Skeletal muscle cell (primary cell): ENCODE data around the gene CHRM4.
A peak's percentile ranks its signal among the peaks of the same experiment; 100 is the strongest.

Experiments
- DNase-seq: peaks from one replicate; pipeline ENCODE4 v3.0.0-alpha.2; 2010; ENCODE audit warnings: low read depth
- H3K4me3 ChIP-seq: 2 replicates; pipeline ENCODE4 v1.5.1; 2011; ENCODE audit warnings: low read depth, mild to moderate bottlenecking, control low read depth, low read length, moderate library complexity

Gene CHRM4

DNA sequence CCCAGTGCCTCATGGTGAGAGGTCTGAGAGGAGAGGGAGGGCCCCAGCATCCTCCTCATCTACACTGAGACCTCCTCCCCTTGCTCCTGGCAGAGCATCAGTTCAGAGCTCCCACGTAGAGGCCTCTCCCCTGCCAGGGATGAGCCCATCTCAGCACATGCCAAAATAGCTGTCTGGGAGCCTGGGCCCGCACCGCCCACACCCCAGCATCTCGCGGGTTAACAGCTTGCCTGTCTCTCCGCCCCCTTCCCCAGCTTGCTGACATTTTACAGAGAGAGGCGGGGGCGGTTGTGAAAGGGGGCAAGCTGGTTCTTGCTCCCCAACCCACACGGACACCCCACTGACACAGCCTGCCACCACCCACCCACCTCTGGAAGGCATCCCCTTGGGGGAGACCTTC lies 37.9 kb downstream of the CHRM4 start:
- H3K4me3 ChIP-seq = no peak overlapping the region
- no peak for DNase-seq

DNA sequence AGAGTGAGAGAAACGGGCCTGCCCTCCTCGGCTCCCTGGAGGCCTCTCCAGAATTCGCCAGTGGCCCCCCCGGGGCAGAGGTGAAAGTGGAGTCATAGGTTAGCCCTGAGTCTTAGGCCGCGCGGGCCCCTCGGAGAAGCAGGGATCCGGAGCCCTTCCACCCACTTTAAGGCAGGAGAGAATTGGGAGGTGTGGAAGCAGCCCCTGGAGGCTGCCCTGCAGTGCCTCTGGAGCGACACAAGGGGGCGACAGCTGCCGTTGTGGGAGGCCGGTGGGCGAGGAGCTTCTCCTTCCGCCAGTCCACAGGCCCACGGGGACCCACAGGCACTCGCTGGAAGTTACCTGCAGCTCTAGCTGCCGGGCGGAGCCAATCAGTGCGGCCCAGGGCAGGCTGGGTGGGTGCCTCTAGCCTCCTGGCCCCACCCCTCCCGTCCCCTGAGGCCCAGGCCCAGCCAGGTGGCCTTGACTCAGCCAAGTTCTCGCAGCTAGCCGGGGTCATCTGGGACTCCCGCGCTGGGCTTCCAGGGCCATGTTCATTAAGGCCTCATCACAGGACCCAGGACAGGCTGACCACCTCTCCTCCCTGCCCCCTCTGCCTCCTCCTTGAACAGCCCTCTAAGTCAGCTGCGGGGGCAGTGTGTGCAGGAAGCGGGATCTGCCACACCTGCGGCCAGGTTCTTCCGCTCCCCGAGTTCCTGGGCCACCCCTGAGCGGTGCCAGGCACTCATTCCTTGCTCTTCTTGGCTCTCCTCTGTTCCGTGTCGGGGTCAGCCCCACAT lies 39.3 kb downstream of the CHRM4 start:
- no peak for DNase-seq
- peak overlapping the region; percentile 26 for H3K4me3 ChIP-seq

DNA sequence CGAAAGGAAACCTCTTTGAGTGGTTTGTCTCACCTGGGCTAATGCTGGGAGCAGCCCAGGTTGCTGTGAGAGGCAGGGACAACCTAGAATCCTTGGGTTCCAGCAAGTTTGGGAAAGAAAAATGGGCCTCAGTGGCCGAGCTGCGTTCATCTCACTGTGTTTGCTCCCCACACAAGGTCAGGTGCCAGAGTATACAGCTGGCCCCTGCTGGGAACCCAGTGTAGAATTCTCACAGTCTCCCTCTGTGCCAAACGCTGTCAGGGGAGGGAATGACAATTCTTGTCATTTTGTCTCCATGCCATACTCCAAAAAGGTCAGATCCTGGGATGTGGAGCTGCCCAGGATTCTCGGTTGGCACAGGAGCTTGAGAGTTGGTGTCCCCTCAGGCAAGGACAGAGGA lies 40.0 kb downstream of the CHRM4 start:
- no peak overlapping the region for H3K4me3 ChIP-seq
- DNase-seq = no peak

DNA sequence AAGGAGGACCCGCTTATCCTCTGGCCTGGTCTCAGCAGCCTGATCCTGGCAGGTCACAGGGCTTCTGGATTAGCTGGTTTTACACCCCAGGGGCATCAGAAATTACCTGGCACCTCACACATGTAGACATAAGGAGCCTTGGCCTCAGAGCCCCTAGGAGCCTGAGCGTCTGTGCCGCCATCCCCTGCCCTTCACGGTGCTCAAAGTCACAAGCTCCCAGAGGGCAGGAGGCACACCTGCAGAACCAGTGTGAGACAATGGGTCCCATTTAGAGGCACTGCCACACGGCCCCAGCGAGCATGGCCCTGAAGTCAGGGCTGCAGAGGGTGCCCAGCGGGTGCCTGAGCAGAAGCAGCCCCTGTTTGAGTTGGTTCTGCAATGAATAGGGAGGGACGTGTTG lies 40.4 kb downstream of the CHRM4 start:
- H3K4me3 ChIP-seq = no peak overlapping the region

DNA sequence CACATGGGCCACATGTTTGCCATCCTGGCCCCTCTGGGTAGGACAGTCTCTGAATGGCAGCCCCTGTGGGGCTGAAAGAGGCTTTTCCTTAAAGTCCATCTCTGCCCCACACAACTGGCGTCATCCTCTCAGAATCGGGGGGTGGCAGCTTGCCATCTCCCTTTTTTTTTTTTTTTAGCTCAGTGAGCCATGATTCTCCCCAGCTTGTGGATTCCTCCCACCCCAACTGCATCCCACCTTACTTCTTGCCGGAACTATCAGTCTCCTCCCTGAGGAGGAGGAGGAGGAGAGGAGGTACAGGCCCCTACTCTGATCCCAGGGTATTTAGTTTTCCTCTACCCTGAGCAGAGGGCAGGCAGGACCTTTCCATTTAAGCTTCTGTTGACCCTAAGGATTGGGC lies 40.9 kb downstream of the CHRM4 start:
- no peak for DNase-seq
- no peak overlapping the region for H3K4me3 ChIP-seq

More for the DNA sequence above, 40.4 kb downstream of the CHRM4 start:
- no peak for DNase-seq

DNA sequence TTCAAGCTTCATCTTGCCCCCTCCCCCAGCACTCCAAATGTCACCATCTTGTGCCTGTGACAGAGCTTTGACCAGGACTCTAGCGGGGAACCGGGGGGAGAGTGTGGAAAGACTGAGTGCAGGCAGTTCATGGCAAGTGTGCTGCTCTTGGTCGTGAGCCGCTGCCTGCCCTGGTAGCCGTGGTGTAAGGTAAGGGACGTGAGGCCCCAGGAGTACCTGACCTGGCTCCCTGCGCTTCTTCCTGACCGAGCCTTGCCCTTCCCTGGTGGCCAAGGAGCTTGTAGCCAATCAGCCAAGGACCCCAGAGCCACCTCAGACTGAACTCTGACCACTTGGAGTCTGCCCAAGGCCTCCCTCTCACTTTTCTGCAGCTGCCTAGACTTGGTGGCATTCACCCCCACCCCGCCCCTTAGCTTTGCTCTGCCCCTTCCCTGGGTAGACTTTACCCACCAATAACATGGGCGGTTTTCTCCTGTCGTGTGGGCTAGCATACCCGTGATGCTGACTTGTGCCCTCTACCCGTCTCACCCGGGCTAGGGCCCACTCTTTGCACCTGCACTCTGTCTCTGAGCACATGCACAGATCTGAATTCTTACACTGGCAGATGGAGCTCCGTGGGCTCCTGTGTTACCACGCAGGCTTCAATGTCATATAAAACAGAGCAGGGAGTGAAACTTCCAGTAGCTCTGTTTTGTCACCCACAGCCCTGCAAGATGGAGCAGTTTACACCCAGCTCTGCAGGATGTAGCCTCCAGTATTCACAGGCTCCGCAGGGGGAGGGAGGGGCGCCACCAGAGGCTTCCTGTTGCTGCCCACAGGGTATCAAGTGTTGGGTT lies 42.8 kb downstream of the CHRM4 start:
- DNase-seq = no peak
- peak overlapping the region; percentile 75 for H3K4me3 ChIP-seq

DNA sequence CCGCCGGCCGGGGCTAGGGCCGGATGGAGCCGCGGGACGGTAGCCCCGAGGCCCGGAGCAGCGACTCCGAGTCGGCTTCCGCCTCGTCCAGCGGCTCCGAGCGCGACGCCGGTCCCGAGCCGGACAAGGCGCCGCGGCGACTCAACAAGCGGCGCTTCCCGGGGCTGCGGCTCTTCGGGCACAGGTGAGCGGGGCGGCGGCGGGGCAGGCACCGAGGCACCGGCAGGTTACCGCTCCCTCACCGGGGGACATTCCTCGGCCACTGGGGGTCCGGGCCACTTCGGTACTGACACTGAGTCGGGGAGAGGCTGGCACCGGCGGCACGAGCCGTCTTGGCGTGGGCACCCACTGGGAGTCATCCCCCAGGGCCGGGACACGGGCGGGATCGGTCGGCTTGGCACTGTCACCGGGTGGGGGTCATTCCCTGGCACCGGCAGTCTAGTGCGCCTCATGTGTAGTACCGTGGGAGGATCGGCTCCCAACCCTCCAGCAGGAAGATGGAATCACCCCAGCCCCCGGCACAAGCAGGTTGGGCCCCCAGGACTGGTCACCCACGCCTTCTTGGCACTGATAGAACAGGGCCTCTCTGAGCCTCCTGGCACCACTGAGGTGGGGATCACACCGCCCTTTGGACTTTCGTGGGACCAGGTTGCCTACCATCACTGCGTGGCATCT lies 43.8 kb downstream of the CHRM4 start:
- no peak for DNase-seq

DNA sequence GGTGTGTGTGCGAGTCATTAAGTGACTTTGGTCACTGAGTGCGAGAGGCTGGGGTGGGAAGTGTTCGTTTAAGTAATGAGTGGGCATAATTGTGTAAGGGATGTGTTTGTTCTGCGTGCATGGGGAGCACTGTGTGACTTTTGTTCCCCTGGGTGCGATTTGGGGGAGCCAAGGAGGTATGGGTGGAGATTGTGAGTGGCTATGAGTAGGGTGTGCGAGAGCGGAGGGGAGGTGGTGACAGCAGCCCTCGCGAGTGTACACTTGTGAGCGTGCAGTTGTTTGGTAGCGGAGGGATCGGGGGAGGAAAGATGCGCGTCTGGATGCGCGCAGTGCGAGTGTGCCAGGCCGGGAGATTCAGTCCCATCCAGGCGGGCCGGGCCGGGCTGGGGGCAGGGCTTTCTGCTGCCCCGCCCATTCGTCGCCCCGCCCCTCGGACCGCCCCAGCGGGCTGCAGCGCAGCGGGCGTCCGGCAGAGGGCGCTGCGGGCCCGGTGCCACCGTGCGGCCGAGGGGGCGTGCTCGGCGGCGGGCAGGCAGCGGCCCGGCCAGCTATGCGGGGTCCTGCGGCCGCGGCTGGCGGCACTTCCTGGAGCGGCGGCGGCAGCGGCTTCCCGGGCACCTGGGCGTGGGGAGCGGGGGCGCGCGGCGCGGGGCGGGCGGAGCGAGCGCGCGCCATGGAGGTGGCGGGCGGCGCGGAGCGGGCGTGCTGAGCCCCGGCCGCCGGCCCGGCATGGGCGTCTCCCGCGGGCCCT lies 44.5 kb downstream of the CHRM4 start, which contains the start of gene DGKZ:
TSS of gene DGKZ (plus strand) at position 578 of the 751 bp plus-strand sequence. CDS start 197 bp downstream, outside the sequence.
- no peak for DNase-seq
- peak within 1 kb of the TSS; percentile 75 for H3K4me3 ChIP-seq

More for the DNA sequence above, 43.8 kb downstream of the CHRM4 start:
- H3K4me3 ChIP-seq = peak overlapping the region; percentile 75

DNA sequence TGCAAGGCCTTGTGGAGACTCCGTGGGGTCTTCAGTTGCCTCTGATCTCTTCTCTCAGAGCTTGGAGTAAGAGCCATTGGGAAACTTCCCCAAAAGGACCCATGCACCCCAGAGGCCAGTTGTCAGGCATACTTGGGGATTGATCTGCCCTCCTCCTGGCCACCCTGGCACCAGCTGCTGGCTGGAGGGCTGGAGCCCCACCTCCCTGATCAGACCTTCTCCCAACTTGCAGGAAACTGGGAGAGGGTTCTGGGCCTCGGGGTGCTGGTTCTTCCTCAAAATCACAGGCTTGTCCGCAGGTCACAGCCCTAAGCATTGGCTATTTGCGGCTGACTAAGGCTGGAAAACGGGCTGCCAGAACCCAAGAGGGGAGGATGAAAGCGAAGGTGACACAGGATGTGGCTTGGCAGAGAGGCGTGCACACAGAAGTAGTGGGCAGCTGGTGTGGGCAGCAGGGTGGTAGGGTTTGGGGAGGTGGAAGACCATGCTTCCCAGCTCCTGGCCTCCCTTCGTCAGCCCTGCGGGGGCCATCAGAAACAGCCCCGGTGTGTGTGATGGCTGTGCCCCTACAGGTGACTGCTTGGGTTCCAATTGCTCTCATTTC lies 45.6 kb downstream of the CHRM4 start:
- no peak overlapping the region for H3K4me3 ChIP-seq
- DNase-seq = no peak

DNA sequence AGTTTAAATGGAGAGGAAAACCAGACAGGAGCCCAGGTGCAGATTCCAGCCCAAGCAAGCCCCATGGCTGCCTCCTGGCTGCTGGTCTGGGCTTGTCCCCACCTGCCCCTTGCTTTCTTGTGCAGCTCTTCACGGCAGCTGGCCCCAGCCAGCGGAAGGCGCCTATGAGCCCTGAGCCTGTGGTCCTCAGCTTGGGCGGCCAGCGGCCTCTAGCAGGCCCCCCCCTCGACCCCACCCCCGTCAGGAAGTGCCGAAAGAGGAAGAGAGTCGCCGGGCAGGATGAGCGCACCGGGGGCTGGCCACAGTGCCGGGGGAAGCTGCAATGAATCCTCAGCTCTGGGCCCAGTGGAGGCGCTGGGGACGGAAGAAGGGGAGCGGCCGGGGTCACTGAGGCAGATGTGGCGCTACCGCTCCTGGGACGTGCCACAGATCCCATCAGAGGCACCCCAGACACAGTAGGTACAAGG lies 46.4 kb downstream of the CHRM4 start:
- DNase-seq = no peak
- peak overlapping the region; percentile 29 for H3K4me3 ChIP-seq

DNA sequence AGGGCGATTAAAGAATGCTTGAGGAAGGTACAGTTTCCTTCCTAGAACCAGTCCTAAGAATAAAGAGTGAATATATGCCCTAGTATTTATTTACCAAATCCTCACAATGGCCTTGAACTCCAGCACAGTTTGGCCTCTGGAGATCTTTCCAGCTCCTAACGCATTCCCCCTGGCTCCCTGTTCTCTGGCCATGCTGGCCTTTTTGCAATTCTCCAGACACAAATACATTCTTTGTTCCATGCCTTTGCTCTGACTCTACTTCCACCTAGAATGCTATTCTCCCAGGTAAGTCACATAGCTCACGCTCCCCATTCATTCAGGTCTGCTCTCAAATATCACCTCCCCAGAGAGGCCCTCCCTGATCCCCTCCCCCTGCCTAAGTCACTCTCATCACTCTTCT lies 48.1 kb downstream of the CHRM4 start:
- H3K4me3 ChIP-seq = no peak overlapping the region
- no peak for DNase-seq

DNA sequence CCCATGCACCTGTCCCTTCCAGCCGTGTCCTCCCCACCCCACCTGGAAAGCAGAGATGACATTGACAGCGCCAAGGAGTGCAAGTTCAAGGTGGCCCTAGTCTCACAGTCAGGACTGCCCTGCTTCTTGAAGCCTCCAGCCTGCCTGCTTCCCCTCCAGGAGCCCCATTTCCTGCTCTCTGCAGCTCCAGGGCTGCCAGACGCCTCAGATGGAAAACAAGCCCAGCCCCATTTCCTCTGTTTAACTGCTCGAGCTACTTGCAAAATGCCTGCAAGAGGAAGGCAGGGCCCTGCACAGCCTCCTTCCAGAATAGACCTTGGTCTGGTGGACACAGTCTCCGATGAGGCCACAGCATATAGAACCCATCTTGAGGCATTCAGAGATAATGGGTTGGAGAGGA lies 49.3 kb downstream of the CHRM4 start:
- H3K4me3 ChIP-seq = no peak overlapping the region
- no peak for DNase-seq

DNA sequence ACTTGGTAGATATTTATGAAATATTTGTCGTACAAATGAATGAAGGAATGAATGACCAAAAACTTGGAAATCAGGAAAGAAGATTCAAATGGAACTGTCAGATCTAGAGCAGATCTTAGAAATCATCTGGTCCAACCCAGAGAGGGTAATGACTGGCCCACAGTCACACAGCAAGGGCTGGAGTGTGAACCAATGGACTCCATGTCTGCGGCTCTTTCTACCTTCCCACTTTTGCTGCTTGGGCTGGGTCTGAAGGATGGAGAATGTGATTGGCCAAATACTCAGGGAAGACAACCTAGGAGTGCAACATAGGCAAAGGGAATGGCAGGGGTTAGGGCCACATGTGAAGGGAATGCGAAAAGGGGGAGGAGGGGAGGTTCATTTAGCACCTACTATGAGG lies 50.1 kb downstream of the CHRM4 start:
- no peak for DNase-seq

DNA sequence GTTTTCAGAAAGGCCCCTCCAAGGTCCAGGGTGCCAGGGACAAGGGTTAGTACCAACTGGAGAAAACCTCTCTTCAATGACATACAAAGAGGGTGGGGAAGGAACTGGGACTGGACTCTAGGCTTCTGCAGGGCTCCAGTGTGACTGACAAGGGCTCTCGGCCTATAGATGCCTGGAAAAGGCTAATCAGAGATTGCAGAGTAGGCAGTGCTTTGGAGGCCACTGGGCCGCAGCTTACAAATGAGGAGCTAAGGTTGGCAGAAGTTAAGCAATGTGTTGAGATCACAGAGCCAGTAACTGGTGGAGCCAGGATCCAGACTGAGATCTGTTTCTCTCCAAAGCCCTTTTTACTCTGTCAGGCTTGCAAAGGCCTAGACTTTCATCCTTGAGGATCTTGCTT lies 51.8 kb downstream of the CHRM4 start:
- no peak overlapping the region for H3K4me3 ChIP-seq
- no peak for DNase-seq

More for the DNA sequence above, 50.1 kb downstream of the CHRM4 start:
- H3K4me3 ChIP-seq = no peak overlapping the region

DNA sequence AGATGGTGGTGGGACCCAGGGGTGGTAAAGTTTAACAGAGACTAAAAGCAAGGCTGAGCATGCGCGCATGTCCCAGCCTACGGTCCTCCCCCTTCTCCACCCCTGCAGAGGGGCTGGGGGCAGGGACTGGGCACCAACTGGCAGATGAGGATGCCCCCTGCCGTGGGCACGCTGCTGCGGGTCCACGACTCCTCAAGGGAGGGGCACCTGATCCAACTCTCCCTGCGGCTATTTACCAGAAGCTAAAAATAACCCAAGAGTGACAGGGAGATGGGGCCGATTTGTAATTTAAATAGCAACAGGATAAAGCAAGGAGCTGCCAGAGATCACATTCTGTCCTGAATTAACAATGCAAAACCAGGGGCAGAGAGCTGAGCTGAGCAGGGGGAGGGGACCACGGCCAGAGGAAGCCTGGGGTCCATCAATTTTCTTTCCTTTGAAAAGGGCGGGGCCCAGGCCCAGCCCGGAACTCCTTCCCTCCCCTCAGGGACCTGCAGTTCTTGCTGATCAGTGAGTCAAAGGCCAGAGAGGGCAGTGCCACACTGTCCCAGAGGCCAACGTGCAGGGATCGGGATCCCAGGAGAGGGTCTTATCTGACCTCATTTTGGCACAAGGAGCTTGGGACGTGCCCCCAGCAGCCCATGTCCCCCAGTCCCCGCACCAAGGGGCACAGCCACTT lies 52.4 kb downstream of the CHRM4 start:
- peak overlapping the region; percentile 7 for H3K4me3 ChIP-seq

DNA sequence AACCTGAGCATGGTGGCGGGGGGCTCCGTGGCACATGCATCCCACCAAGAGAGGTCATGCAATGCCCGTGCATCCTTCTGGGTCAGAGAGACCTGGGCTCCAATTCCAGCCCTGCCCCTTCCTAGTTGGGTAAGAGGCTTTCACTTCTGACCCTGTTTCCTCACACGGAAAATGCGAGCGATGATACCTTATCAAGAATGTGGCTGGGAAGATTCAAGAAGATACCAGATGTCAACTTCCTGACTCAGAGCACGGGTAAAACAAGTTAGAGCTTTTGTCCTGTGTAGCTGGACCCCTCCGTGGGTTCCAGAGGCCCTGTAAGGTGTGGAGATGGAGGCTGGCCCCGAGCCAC lies 53.0 kb downstream of the CHRM4 start:
- peak overlapping the region; percentile 7 for H3K4me3 ChIP-seq
- no peak for DNase-seq

More for the DNA sequence above, 52.4 kb downstream of the CHRM4 start:
- no peak for DNase-seq

DNA sequence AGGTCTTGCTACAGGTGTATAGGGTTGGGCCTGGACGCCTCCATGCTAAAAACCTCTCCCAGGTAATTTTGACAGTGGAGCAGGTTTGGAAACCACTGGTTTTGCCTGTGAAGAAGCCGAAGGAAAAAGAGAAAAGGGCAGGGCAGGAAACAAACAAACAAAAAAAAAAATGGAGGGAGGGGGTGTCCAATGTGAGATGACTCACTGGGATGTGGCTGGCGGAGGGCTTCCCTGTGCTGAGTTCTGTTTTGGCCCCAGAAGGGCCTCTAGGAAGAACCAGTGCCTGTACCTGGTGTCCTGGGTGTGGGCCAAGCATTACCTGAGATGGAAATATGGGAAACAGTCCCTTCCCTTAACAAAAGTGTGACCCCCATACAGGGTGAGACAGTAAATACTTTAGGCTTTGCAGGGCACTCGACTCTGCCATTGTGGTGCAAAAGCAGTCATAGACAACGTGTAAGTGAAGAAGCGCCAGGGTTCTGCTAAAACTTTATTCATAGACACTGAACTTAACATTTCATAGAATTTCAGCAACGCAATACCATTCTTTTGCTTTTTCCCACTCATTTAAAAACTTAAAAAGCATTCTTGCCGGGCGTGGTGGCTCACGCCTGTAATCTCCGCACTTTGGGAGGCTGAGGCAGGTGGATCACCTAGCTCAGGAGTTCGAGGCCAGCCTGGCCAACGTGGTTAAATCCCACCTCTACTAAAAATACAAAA lies 53.8 kb downstream of the CHRM4 start:
- no peak overlapping the region for H3K4me3 ChIP-seq
- DNase-seq = no peak
